NK-92 (cell line): ENCODE measurements around the gene ADGRL3.

Source experiments
- DNase-seq: peaks from one replicate; lab custom pipeline; 2025; ENCODE audit not compliant: unreplicated experiment; lab: John Stamatoyannopoulos, UW

The ADGRL3 gene

DNA sequence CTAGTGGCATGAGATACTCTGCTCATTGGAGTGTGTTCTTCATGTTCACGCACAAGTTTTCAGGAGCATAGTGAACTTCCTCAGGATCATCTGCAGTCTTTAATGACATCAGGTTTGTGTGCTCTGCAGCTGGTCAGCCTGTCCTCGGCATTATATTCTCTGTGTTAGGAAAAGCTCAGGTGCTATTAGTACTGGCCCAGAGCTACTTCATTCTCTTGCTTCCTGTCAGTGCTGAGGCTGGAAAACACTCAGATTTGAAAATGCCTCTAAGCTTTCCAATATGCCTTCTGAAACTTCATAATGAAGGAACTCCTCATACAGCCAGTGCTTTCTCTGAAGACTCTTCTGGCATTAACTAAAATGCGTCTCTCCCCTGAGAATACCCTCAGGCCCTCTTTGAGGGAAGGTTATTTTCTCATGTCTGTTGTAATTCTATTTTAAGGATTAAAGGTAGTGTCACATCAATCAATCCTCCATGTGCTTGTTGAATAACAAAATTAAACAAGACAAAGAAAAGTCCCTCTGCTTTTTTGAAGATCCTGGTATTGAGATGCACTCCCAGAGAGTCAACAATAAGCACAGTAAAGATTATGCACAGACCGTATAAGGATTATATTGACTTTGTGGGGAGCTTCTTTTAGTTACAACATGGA lies 666.4 kb downstream of the ADGRL3 start:
- DNase-seq: no peak

DNA sequence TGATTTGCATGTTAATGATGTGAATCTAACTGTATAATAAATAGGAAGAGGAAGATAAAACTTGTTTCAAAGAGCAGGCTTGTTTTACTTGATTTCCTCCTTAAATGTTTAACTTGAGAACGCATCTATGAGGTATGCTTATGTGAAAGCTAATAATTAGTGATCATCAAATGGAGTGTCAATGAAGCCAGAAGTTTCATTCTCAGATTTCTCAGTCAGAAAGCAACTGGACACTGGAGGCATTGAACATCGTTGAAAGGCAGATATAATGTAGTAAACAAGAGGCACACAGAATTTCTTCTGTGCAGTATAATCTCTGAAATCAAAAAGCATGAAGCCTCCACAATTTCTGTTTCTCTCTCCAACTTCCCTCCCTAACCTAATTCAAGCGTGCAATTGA lies 672.9 kb downstream of the ADGRL3 start:
- DNase-seq: no peak

DNA sequence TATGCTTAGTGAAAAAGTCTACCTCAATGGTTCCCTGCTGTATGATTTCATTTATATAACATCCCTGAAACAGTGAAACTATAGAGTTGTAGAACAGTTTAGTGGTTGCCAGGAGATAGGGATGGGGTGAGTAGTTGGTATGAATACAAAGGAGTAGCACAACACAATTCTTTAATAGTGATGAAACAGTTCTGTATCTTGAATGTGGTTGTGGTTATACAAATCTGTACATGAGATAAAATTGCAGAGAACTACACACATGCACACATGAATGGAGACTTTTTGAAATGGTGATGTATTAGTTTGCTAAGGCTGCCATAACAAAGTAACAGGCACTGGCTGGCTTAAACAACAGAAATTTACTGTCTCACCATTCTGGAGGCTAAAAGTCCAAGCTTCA lies 677.1 kb downstream of the ADGRL3 start:
- DNase-seq: no peak

DNA sequence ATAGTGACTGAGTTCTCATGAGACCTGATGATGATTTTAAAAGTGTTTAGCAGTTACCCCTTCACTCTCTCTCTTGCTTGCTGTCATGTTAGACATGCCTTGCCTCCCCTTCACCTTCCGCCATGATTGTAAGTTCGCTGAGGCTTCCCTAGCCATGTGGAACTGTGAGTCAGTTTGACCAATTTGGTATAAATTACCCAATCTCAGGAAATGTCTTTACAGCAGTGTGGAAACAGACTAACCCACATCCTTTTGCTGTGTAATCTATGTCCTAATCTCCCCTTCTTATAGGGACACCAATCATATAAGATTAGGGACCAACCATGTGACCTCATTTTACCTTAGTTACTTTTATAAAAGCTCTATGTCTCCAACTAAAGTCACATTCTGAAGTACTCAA lies 677.8 kb downstream of the ADGRL3 start:
- no peak for DNase-seq

DNA sequence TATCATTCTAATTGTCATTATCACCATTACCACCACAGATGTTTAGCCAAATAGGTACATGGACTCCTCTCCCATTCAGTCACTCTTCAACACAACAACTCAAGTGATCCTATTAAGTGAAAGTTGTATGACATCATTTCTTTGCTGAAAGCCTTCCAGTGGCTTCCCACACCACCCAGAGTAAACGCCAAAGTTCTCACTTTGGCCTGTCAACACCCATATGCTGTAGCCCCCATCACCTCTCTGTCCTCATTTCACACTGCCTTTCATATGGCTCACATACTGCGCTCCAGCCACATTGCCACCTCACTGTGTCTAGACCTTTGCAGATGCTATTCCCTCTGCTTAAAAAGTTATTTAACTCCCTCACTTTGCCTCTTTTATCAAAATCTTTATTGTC lies 682.3 kb downstream of the ADGRL3 start:
- DNase-seq: no peak

DNA sequence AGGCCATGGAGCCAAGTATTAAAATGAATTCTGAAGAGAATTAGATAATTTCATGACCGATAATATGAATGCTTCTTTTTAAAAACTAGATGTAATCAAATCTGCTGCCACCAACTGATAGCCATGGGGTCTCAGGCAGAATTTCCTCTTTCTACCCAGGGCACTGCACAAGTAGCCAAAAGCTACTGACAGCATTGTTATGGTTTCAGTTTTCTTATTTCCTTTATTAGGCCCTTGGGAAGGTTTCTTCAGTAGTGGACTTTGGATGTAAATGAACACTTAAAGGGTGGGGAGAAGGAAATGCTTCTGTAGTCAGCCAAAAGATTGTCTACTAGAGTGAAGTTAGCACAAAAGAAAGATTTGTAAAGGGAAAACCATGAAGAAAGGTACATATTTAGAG lies 686.0 kb downstream of the ADGRL3 start:
- DNase-seq: no peak

DNA sequence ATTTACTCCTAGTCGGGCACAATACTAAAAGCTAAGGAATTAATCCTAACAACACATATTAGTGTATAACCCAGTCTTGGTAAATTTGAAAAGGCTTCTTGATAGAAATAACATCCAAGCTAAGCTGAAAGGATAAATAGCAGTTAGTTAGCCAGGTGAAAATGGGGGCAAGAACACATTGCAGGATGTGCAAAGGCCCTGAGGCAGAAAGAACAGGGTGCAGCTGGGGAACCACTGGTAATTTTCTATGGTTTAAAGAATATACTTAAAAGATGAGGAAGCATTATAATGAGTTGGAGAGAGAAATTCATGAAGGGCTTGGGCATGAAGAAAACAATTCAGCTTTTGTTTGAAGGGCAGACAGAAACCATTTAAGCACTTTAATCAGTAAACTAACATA lies 689.0 kb downstream of the ADGRL3 start:
- no peak for DNase-seq

DNA sequence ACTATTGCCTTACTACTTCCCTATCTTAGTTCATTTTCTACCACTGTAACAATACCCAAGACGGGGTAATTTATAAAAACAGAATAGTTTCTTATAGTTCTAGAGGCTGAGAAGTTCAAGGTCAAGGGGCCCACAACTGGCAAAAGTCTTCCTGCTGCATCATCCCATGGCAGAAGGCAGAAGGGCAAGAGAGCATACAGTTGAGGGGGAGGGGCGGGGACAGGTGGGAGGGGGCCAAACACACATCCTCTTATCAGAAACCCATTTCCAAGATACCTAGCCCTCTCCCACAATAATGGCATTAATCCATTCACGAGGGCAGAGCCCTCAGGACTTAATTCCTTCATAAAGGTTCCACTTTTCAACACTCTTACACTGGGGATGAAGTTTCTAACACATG lies 690.2 kb downstream of the ADGRL3 start:
- DNase-seq: no peak

DNA sequence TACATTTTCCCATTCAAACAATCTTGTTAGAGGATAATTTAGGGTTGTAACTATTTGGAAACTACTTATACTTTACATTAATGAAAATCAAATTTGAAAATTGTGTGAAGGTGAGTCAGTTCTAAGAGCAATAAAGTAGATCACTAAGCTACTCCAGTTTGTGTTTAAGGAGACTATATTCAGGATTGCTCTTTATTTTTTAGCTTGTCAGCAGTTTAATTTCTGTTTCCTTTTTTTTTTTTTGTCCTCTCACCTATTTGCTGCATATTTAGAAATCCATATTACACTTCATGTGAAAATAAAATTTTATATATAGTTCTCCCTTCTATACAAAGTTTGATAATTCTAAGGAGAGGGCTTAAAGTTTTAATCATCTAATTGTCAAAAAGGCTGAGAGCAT lies 691.8 kb downstream of the ADGRL3 start:
- no peak for DNase-seq

DNA sequence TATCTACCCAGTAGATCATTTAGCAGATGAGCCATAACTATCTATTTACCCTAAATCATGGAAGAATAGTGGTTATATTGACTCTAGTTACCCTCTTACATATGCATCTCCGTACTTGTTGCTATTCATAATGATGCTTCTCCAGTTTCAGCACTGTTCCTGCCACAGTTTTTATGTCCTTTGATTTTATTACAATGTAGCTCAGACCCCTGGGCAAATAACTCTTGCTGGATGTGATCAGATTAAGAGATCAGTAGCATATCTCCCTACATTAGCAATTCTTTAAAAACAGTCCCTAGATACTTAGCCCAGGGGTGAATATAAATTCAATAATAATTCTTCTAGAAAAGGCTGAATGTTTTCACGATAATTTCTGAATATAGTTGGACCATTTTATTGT lies 696.5 kb downstream of the ADGRL3 start:
- DNase-seq: no peak

DNA sequence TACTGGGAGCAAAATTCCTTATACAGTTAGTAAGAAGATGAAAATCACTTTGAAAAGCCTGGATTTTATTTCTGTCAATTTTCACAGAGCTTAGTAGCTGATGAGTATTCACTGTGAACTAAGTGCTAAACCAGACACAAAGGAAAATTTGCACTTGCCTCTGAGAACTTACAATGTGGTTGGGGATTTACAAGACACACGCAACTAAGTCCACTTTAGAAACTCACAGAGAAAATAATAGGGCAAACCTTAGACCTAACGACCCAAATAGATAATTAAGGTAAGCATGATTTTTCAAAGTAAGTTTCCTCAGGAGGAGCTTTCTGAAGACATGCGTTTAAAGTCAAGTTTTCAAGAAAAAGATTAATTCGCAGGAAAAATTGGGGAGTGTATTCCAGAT lies 708.9 kb downstream of the ADGRL3 start:
- DNase-seq: no peak

DNA sequence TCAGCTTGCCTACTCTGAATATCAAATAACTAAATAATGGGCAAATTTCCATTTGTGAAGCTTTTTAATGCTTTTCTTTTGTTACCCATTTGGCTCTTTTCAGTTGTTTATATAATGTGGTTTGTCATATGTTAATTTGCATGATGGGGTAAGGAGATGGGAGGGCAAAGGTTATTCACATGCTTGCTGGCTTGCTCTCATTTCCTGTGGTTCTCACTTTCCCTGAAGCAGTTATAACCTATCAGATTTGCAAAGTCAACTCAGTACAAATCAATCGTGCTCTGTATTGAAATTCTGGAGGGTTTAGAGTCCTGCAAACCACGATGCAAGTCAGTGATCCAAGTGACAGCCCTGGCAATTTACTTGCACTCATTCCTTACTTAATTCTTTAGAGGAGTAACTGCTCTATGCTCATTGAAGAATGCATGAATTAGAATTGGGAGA lies 711.2 kb downstream of the ADGRL3 start:
- no peak for DNase-seq

DNA sequence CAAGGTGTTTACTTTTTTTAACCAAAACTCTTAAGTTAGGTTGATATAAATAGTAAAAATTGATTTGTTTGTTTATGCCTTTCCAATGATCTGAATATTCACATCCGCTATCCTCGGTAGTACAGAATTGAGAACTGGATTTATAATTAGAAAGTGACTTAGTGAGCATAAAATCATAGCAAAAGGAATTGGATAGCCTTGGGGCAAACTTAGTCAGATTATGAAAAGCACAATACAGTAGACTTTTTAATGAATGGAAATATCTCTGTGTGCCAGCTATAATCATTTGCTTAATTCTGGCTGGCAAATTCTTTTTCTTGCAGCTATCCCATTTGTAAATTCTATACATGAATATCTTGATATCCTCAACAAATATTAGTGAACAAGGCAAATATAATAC lies 713.5 kb downstream of the ADGRL3 start:
- DNase-seq: no peak

DNA sequence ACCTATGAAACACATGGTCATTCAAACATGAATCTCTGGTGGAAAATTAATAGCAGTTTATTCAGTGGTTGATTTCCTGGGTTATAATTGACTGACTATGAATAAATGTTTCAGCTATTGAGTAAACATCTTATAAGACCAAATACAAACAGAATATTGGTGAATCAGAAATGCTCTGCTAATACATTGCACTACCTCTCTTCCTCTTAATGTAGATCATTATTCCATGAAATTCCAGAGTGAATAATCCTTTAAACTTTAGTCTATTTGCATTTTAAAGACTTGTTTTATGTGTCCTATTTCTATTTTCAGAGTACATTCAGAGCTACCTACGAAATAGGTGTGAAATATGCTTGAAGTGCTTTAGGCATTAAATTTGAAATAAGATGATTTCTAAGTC lies 715.4 kb downstream of the ADGRL3 start:
- no peak for DNase-seq

DNA sequence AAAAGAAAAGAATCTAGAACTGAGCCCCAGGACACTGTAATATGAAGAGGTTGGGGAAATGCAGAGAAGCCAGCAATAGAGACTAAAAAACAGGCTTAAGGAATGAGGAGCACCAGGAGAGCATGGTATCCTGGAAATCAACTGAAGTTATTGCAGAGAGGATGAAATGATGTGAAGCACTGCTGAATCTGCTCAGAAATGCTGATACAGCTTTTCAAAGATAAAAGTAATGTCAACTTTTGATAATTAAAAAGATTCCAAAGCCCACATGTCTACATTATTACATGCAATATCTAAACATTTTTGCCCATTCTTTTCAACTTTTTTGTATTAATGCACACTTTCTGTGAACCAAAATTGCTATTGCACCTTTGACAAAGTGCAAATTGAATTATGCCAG lies 718.4 kb downstream of the ADGRL3 start:
- no peak for DNase-seq

DNA sequence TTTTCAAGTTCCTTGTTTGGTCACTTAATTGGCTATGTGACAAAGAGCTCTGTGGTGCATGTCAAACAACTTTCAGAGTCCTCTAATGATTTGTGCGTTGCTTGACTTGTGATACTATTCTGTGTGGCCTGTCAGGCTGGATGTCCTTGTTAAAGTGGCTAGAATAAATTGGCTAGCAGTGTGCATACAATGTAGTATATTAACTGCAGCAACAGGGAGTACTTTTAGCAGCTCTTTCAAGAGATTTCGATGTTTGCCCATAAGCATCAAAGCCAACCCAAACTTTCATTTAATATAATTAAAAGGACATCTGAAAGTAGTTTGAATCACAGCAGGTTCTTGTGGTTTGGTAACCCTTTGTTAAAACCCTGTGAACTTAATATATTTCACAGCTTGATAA lies 718.9 kb downstream of the ADGRL3 start:
- DNase-seq: no peak

DNA sequence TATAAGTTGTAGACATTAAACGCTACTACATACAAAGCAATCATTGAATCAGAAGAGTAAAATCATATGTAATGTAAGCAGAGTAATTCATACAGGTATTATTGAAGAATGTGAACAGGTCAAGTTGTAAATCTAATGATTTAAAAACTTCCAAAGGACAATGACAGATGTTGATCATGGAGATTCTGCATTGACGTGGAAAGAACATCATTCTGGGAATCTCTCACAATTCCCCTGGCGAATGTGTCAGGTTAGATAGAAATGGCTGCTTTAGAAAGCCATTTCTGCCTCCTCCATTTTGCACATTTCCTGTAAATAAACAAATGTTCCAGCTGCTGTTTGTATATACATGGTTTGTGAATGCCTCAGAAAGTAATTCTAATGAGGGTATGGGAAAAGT lies 719.4 kb downstream of the ADGRL3 start:
- no peak for DNase-seq

DNA sequence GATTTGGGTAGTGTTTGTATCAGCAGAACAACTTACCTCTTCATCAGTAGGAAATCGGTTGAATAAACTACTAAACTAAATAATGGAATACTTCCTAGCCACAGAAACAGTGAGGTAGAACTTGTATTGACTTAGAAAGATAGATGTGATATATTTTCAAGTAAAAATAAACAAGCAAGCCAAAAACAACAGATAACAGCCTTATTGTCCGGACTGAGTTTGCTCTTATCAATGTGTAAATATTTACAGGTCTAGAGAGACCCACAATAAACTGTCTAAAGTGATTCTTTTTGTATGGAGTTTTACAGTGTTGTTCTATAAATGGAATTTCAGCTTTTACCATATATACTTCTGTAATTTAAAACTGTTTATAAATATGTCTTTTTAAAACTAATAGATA lies 721.8 kb downstream of the ADGRL3 start:
- no peak for DNase-seq

DNA sequence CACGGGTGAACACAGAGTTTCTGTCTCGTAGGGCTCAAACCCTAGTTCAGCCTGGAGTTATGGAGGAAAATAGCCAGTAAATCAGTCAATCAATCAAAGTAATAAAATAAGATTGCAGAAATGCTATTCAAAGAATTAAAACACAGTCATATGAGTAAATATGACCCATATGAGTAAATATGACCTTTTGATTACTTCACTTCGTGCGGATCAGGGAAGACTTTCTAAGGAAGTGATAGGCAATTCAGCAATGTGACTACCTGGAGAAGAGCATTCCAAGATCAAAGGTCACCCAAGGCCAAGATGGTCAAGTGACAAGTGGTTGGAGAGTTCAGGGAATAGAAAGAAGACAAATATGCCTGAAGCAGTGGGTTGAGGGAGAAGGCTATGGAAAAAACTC lies 722.6 kb downstream of the ADGRL3 start:
- no peak for DNase-seq

DNA sequence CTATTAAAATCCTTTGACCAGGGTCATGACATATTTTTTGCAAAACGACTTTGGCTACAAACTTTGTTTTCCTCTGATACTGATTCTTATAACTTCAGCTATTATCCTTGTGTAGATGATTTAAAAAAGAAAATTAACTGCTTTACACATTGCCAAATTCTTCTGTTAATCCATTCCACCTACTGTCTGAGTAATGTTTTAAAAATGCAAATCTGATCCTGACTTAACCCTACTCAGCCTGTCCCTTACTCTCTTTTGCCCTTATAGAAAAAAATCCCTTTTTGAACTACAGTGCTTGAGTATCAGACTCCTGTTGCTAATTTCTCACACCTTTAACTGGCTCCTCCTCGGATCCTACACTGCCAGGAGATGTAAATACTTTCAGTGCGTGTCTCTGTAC lies 723.1 kb downstream of the ADGRL3 start:
- no peak for DNase-seq

DNA sequence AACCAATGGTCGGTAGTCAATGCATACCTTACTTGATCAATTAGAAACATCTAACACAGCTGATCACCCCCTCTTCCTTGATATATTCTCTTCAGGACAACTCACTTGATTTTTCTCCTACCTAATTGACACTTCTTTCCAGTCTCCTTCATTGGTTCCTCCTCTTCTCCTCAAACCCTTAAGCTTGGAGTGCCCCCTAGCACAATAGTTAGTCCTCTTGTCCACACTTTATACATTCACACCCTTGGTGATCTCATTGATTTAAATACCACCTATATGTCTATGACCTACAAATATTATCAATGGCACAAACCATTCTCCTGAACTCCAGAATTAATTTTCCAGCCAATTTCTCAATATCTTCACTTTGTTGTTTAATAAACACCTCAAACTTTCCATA lies 724.0 kb downstream of the ADGRL3 start:
- no peak for DNase-seq

DNA sequence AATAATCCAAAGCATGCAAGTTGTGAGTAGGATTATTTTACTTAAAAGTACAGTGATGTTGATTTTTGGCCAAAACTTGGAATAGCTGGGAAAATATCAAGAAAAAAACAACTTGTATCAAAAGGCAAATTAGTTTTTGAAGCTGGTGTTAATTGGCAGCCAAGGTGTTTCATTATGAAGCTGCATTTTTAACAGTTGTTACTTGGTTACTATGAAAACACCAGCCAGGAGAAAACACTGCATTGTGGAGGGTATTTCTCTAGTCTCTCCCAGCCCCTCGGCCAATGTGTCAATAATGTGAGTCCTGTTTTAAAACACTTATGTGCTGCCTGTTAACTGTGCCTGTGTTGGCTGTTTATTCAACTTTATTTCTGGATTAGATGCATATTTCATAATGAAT lies 733.4 kb downstream of the ADGRL3 start:
- no peak for DNase-seq

DNA sequence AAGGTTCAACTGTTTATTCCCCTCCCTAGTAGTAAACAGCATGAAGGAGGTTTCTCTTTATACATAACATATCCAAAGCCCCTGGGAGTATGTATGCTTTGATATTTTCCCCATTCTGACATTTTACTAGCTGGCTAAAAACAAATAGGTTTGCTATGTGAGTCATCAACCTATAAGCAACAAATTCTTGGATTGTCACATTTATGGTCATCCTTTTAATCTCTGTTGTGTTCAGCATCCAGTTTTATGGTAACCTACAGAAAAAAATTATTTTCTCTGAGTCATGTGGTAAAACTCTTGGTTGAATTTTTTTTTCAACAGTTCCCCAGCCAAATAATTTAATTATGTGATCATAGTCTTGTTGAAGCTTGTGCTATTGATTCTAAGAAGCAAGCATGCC lies 734.1 kb downstream of the ADGRL3 start:
- no peak for DNase-seq
